CD4-positive, alpha-beta T cell treated with Interleukin-6 for 4 hours (primary cell): Measurements from ENCODE around the gene RSPH4A.
"Not testable (repeated sequence)": the region's sequence is repeated elsewhere in the genome, so short reads cannot be mapped to it uniquely, and the experiment has no call there.

Source experiments
- DNase-seq: peaks from one replicate; pipeline ENCODE4 v3.0.0-alpha.2; 2020; ENCODE audit warnings: mixed read lengths

RSPH4A gene

GRCh38 chr6:116631379-116631990, 15.2 kb downstream of the RSPH4A start:
- DNase-seq, result no peak

- no peak for DNase-seq
Measured at GRCh38 chr6:116633685-116634084, 17.4 kb downstream of the RSPH4A start.

GRCh38 chr6:116648156-116648555, 31.9 kb downstream of the RSPH4A start:
- DNase-seq, result no peak

GRCh38 chr6:116649129-116649528, 32.9 kb downstream of the RSPH4A start:
- no peak for DNase-seq

GRCh38 chr6:116651916-116652315, 35.6 kb downstream of the RSPH4A start:
- no peak for DNase-seq

GRCh38 chr6:116661594-116661993, 45.3 kb downstream of the RSPH4A start:
- no peak for DNase-seq

- DNase-seq, result no peak
Measured at GRCh38 chr6:116662202-116662601, 45.9 kb downstream of the RSPH4A start.

GRCh38 chr6:116663308-116663707, 47.0 kb downstream of the RSPH4A start:
- no peak for DNase-seq

- not testable (repeated sequence) for DNase-seq
Measured at GRCh38 chr6:116664169-116664568, 47.9 kb downstream of the RSPH4A start.

- DNase-seq, result no peak
Measured at GRCh38 chr6:116665464-116665863, 49.2 kb downstream of the RSPH4A start.

- DNase-seq, result no peak
Measured at GRCh38 chr6:116666869-116667268, 50.6 kb downstream of the RSPH4A start.

- DNase-seq, result no peak
Measured at GRCh38 chr6:116667623-116668022, 51.3 kb downstream of the RSPH4A start.

- DNase-seq, result no peak
Measured at GRCh38 chr6:116672306-116672705, 56.0 kb downstream of the RSPH4A start.

GRCh38 chr6:116676021-116676420, 59.7 kb downstream of the RSPH4A start:
- DNase-seq, result no peak

- peak; percentile 95 for DNase-seq
Measured at GRCh38 chr6:116680880-116681672, 64.8 kb downstream of the RSPH4A start, which contains the start of gene KPNA5. TSS of gene KPNA5 (plus strand) at chr6:116681211. CDS start at chr6:116681335, 124 bp downstream.

- peak; percentile 59 for DNase-seq
Measured at GRCh38 chr6:116682334-116682712, 66.0 kb downstream of the RSPH4A start.
